Hematopoietic multipotent progenitor cell treated with erythropoietin and hydrocortisone succinate and interleukin-3 and kit ligand, for 8 days (in vitro differentiated cells): ENCODE measurements around the gene CCM2.
"Not testable (repeated sequence)": the region's sequence is repeated elsewhere in the genome, so short reads cannot be mapped to it uniquely, and the experiment has no call there.

Experiments used
- DNase-seq: peaks from one replicate; pipeline ENCODE4 v3.0.0-alpha.2; 2015

CCM2 gene

DNA sequence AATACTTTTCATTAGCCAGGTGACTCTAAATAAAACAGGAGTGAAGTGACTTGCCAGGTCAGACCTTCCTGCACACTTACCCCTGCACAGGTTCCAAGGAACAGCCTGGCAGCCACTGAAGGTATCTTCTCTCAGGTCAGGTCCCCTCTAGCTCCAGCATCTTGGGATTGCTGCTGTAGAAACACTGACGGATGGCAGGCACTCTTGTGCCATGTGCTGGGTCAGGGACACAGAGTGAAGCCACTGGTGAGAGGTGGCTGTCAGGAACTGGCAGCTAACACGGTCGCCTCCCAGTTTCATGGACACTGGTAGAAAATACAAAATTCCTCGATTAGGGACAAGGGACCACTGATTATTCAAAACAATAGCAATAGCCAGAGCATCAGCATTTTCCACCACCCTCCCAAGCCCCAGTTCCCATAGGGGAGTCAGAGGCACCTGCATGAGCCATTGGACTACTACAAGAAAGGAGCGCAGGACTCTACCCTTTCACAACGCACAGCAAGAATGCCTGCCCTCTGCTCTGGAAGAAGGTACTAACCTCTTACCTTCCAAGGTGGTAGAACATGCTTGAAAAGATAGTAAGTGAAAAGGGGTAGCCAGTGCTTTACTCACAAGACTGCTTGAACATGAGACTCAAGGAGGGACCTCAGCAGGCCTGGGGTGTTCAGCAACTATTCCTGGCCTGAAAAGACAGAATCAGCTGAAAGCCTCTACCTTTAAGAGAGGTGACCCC lies 16.1 kb upstream of the CCM2 start:
- DNase-seq, result no peak

DNA sequence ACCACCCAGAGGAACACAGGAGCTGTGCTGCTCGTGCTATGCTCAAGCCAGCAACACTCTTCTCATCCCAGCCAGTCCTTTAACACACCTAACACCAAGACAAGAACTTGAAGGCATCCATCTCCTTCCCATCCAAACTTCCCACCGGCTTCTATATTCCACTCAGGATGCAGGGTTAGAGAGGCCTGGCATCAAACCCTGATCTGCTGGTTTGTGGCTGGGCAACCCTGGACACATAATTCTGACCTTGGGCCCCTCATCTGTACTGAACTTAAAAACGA lies 15.6 kb upstream of the CCM2 start:
- DNase-seq, result no peak

DNA sequence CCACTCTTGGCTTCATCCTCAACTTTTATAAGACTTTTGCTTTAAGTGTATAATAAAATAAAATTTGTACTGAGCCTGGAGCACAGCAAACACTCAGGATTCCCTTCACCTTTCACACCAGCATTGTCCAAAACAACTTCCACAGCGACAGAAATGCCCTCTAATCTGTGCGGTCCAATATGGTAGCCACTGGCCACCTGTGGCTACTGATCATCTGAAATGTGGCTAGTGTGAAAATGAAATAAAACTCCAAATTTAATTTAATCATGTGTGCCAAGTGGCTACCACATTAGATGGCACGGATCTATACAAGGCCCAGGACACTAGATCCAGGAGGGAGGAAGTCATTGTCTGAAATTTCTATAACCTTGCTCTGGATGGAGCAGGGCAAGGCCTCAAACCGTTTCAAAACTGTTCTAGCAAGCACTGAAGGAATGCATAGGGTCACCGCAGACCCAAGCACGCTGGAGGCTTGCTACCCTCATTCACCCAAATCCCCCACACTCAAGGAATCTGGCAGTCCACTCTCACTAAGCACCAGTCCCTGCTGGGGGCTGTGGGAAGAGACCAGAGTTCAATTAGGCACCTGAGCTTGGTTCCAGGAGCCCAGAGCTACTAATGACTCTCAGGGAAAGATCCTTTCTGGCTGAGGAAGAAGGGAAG lies 14.8 kb upstream of the CCM2 start:
- no peak for DNase-seq

DNA sequence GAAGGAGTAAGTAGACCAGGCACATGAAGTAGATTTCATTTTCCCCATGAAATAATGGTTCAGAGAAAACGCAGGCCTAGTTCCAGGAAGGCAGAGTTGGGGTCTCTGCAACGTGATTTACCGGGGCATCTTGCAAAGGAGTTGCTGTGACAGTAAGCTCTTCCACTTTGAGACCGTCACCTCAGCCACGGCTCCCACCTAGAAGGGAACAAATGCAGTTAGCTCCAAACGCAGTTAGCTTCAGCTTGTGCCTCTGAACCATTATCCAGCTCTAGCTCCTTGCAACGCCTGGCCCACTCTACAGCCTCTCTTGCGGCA lies 14.1 kb upstream of the CCM2 start:
- DNase-seq, result no peak

DNA sequence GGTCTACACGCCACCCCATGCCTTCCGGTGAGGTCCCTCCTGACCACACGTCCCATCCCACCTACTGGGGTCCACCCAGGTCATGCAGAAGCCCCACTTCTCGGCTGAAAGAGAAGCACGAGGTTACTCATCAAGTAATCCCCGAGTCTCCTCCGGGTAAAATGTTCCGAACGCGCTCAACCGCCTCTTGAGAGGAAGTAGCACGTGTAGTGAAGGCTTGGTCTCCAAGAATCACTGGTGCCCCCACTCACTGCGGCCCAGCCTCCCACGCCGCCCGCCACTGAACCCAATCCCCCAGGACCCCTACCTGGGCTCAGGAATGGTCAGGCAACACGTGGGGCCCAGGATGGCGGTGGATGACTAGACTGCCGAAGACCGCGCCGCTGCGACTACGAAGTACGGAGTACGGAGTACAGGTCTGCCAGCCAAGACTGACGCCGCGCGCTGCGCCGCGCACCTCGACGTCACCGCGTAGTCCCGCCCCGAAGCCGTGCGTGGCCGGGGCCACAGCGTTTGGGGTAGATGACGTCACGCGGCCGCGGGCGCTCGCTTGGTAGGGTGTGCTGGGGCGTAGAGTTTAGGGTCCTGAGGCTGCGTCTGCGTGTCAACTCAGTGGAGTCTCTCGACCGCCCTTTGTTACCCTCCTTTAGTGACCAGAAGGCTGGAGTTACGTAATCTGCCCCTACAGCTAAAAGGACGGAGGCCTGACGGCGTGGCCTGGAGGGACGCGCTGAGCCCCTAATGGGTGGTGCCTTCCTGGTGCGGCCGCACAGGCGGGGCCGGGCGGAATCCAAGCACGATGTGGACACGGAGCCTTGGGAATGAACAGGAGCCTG lies 13.6 kb upstream of the CCM2 start:
- DNase-seq, result peak; percentile 92

DNA sequence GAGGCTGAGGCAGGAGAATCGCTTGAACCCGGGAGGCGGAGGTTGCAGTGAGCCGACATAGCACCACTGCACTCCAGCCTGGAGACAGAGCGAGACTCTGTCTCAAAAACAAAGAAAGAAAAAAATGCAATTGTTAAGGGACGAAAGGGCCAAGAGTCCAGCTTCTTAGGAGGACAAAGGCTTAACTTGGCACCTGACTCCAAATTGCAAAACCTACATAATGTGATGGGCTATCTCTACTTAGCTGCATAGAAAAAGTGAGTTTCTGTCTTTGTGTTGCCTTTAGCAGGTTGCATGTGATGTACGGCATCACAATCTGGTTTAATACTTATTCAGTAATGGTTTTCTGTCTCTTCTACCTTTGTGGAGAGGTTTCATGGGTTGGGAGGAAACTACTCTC lies 12.5 kb upstream of the CCM2 start:
- no peak for DNase-seq

DNA sequence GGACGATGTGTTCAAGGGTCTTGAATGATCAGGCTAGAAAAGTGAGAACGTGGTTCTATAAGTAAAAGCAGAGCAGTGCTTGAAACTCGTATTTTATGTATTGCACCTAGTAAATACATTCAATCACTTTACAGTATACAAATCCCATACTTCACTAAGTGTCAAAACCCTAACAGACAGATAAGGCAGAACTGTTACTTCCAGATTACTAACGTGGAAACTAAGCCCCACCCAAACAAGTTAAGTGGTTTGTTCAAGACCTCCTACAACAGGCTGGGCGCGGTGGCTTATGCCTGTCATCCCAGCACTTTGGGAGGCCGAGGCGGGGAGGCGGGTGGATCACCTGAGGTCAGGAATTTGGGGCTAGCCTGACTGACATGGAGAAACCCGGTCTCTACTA lies 12.0 kb upstream of the CCM2 start:
- DNase-seq, result peak; percentile 88

DNA sequence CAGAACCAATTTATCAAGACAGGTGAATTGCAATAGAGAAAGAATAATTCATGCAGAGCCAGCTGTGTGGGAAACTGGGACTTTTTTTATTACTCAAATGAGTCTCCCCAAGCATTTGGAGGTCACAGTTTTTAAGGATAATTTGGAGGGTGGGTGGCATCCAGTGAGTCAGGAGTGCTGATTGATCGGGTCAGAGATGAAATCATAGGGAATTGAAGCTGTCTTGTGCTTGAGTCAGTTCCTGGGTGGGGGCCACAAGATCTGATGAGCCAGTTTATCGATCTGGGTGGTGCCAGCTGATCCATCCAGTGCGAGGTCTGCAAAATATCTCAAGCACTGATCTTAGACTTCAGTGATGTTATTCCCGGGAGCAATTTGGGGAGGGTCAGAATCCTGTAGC lies 11.3 kb upstream of the CCM2 start:
- no peak for DNase-seq

DNA sequence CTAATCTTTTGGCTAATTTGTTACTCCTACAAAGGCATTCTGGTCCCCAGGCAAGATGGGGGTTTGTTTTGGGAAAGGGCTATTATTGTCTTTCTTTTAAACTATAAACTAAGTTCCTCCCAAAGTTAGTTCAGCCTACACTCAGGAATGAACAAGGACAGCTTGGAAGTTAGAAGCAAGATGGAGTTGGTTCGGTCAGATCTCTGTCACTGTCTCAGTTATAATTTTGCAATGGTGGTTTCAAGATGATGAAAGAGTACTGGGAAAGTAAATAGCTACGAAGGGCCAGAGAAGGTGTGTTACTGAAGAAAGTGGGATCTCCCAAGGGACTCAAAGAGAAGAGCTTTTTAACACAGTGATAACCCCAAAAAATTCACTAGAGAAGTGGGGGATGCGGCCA lies 10.9 kb upstream of the CCM2 start:
- DNase-seq, result no peak

DNA sequence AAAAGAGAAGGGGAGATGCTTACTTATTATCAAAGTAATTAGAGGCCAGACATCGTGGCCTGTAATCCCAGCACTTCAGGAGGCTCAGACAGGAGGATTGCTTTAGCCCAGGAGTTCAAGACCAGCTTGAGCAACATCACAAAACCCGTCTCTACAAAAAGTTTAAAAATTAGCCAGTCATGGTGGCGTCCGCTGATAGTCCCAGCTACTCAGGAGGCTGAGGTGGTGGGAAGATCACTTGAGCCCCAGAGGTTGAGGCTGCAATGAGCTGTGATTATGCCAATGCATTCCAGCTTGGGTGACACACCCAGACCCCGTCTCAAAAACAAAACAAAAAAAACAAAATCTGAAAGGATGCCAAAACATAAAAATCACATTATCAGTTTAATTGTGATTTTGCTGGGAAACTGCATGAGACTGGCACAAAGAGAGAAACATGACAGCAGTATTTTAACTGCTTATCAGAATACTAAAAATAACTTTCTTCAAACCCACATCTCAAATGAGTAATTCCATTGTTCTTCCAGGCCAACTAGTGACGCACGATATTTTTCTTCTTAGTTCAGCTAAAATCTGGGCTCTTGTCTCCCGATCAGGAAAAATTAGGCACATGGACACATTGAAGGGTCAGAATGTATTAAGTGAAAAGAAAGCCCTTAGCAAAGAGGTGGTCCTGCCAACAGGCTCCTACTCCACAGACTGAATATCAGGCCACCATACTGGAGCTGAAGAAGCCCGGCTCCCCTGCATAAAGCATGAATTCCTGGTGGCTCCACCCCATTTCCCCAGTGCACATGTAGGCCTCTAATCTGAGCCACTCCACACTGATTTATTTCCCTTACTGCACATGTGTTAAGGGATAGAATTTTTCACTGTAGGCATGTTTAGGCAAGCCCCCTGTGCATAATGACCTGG lies 9.6 kb upstream of the CCM2 start:
- DNase-seq, result no peak

DNA sequence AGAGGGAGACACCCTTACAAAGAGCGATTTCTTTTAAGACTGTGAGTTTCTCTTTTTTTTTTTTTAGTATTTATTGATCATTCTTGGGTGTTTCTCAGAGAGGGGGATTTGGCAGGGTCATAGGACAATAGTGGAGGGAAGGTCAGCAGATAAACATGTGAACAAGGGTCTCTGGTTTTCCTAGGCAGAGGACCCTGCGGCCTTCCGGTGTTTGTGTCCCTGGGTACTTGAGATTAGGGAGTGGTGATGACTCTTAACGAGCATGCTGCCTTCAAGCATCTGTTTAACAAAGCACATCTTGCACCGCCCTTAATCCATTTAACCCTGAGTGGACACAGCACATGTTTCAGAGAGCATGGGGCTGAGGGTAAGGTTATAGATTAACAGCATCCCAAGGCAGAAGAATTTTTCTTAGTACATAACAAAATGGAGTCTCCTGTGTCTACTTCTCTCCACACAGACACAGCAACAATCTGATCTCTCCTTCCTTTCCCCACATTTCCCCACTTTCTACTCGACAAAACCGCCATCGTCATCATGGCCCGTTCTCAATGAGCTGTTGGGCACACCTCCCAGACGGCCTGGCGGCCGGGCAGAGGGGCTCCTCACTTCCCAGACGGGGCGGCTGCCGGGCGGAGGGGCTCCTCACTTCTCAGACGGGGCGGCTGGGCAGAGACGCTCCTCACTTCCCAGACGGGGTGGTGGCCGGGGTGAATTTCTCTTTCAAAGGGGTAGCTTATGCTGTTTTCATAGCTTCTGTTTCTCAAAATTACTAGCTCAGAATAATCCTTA lies 7.8 kb upstream of the CCM2 start:
- not testable (repeated sequence) for DNase-seq

DNA sequence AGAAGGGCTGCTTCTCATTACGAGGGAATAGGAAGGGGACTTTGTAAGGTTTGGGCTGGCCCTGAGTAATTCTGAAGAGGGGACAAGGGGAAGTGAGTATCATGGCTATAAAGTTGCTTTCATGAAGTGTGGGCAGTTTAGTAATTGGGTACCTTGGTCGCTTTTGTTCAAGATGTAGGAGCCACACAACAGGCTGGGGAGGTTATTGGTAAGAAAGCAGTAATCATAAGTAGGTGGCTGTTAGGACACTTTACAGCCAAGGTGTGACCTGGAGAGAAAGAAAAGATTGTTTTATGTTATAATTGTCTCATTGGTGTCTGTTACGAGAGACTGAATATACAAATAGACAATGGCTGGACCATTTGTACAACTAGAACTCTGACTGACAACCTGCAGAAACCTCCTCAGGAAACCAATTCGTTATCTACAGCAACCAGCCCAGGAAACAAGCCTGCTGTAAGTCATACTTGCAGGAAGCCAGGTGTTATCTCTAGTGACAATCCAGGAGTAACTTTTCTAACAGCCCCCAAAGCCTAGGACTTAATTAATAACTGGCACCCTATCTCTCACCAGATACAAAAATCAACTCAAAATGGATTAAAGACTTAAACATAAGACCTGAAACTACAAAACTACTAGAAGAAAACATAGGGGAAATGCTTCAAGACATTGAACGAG lies 5.0 kb upstream of the CCM2 start:
- peak; percentile 93 for DNase-seq

DNA sequence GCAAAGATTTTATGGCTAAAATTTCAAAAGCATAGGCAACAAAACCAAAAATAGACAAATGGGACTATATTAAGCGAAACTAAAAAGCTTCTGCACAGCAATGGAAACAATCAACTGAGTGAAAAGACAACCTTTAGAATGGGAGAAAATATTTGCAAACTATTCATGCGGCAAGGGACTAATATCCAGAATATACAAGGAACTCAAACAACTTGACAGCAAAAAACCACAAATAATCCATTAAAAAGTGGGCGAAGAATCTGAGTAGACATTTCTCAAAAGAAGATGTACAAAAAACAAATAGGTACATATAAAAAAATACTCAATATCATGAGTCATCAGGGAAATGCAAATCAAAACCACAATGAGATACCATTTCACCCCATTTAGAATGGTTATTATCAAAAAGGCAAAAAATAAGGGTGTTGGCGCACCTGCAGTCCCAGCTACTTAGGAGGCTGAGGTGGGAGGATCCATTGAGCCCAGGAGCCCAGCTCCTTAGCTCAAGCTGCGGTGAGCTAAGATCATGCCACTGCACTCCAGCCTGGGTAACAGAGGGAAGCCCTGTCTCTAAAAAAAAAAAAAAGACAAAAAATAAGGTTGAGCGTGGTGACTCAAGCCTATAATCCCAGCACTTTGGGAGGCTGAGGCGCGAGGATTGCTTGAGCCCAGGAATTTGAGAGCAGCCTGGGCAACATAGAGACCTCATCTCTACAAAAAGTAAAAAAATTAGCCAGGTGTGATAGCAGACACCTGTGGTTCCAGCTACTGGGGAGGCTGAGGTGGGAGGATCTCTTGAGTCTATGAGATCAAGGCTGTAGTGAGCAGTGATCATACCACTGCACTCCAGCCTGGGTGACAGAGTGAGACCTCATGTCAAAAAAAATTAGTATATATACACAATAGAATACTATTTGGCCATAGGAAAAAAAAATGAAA lies 4.2 kb upstream of the CCM2 start:
- no peak for DNase-seq

DNA sequence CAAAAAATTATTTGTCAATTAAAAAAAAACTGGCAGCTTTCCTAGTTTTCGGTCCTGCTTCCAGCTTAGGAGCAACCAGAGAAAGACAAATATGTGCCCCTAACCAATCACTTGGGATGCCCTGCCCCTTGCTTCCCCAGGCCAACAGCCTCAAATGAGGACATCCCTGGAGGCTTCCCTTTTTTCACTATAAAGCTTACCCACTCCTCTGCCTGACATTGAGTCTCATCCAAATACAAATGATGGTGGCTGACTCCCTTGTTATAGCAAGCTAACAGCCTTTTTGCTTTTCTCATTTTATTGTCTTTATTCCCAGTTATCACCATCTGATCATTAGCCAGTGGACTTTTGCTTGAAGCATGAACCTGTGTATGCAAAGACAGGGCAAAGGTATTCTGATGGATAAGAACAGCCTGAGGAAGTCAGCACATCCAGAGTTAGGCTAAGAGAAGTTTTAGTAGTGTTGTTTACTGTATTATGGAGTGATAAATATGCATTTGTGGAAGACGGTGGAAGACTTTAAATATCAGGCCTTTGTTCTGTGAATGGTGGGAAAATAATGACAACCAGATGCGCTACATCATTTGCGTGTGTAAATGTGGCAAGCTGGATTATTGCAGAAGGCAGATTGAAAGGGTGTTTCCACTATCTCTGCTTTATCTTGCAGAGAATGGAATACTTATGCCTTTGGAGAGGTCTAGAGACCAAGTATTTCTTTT lies 1.7 kb upstream of the CCM2 start:
- DNase-seq, result no peak

DNA sequence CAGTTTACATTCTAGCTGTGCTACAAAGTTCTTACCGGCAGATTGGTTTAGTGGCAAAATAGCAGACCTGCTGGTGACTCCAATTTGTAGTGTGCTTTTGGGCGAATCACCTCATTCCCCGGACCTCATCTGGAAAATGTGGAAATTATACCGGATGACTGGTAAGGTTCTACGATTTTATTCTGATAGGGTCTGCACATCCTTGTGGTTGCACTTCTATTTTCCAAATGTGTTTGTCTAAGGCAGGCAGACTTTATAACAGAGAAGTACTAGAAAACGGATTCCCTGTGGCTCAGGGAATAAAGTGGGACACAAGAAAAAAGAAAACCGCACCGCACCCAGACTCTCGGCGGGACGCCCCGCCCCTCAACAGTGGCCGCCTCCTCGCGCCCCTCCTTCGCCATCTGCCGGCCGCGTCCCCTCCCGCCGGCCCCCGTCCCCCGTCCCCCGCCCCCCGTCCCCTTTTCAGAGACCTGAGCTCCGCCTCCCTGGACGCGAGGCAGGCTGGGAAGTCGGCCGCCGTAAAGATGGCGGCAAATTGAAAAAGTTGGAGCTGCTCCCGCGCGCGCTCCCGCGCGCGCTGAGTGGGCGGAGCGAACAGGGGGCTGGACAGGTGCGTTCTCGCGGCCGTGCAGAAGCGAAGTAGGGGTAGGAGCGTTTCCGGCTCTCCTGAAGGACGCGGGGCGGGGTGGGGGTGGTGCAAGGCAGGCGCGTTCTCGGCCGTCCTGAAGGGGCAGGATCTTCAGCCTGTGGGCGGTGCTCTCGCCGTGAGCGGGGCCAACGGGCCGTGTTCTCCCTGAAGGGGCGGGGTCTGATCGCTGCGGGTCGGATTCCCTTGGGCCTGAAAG lies 532 bp upstream of the CCM2 start:
- DNase-seq, result peak; percentile 99

DNA sequence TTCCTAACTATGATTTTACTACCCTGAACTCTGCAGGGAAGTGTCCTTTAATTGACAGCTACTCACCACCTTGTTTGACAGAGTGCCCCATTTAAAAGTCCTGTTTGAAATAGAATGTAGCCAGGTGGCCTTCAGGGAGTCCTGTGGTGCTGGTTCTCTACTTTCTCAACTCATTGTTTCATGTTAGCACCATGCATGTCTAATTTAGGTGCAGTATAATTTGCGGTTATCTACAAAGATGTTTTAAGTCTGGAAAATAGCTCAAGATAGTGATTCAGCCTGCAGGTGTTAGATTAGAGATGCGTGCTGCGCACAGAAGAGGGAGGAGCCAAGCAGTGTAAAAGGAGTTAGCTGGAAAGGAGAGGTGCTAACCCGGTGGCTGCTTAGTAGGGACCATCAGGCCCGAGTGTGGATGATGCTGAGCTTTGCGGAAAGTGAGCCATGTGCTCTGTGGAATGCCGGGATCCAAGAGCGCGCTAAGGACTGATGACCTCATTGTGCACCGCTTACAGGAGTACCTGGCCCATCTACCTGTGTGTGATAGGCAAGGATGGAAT lies 1.2 kb downstream of the CCM2 start:
- DNase-seq, result peak; percentile 87

DNA sequence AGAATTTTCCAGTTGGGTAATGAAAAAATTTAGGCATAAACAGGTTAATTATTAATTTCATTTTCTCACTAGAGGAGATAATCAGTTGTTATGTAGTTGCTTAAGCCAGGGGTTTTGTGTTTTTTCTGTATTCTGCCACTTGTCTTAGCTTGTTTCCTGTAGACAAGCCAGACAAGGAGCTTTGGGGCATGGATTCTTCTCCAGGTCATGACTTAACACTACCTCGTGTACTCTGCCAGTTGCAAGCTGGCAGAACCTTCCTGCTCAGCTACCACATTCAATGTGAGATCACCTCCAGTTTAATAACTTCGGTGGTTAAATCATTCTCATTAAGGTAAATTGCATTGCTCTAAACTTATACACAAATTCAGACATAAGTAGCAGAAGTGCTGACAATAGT lies 1.8 kb downstream of the CCM2 start:
- DNase-seq, result no peak

DNA sequence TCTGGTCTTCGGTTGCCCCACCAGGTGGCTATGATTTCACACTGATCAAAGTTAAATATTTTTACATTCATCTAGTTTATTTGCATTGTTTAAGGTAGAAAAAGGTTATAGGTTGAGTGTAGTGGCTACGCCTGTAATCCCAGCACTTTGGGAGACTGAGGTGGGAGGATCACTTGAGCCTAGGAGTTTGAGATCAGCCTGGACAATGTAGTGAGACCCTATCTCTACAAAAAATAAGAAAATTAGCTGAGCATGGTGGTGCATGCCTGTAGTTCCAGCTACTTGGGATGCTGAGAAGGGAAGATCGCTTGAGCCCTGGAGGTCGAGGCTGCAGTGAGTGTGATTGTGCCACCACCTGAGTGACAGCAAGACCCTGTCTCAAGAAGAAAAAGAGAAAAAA lies 3.8 kb downstream of the CCM2 start:
- DNase-seq, result no peak

DNA sequence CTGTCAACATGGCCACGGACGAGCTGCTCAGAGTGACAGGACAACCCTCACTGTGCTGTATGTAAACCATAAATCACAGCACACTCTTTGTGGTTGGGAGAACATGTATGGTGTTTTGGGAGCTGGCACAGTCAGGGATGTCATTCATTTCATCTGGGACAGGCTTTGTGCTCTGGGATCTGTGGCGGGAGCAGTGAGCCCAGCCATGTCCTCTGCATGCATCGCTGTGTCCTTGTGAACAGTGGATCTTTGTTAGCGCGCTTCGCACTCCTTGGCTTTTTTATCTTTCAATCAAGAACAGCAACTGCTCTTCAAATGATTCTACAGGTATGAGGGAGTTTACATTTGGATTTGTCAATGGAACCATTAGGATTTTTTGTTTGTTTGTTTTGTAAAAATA lies 7.1 kb downstream of the CCM2 start:
- DNase-seq, result no peak
